Uterus (tissue), 2 donors: ENCODE results near the gene MAJIN.

ENCODE experiments used
- CTCF ChIP-seq, 4 experiments: fragments of 200-600 bp in 2 of 4; fragments of 450-650 bp in 2 of 4; sonication (generic) in 2 of 4; IDR thresholded peaks; one replicate each; pipeline ENCODE4 v1.5.1; 2016 to 2019; ENCODE audit warnings: antibody characterized with exemption in 4 of 4, mild to moderate bottlenecking in 2 of 4, moderate library complexity in 1 of 4
- POLR2A ChIP-seq, 2 donors: fragments of 450-650 bp; IDR thresholded peaks; one replicate each; pipeline ENCODE4 v1.6.1; 2016; ENCODE audit warnings: antibody characterized with exemption in 2 of 2, mild to moderate bottlenecking in 1 of 2, moderate library complexity in 1 of 2

GRCh38 chr11:64934682-64935358 is 37.1 kb downstream of the MAJIN start:
- TF ChIP-seq CTCF (IDR thresholded peaks at IDR 0.05), result no peak
- no peak for TF ChIP-seq POLR2A (IDR thresholded peaks at IDR 0.05)
